ENCODE data around the gene IL1RAPL1. TPM values are rescaled to one million over a fixed set of nuclear protein-coding genes. Genes with fewer than 3 reads are reported as not detected.
"Not testable (repeated sequence)": the region's sequence is repeated elsewhere in the genome, so short reads cannot be mapped to it uniquely, and the experiment has no call there.

IL1RAPL1 gene
- total RNA-seq, 1 donor from 2014 or later = 4.0 TPM

DNA sequence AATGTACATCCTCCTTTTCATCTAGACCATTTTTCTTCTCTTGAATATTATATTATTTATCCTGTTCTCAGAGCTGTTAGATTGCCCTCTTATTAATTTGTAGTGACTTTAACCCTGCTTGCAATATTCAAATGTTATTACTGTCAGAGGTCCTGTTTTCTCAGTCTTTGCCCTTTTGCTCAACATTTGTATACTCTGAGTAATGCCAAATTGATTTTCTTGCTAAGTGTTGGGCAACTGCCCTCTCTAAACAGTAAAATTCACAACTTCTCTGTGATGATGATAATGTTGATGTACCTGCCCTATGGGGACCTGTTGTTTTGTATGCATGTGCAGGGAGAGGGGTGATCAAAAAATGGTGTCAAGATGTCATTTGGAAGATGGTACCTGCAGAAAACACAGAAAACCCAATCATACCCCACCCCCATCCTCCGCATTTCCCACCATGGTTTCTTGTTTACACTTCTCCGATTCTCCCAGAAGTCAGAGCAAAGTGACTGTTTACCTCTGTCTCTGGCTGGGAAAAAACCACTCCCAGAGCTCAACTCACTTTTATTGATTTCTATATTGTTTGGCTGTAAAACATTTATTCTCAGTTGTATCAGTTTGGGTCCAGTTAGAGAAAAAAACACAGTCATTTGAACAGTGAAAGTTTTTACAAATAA lies 694.0 kb downstream of the IL1RAPL1 start:
- DNase-seq (ENCODE audit: missing footprints) (no peak), ATAC-seq (no peak)
- intact Hi-C loops (cut with DNase I) = no loop called here

DNA sequence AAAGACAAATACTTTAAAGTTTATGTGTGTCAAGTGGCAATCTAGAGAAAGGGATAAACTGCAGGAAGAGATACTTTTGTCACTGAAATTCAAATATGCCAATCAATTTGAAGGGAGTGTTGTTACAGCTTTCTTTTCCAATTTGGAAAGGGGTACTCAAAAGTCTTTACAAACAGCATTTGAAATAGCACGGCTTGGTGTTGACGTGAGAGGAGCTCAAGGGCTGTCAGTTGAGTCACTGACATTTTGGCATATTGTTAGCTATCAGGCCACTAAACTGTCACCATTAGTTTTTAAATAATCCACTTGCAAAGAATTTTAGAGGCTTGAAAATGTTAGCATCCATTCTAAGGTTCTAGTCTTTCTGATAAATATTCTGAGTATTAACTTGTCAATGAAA lies 698.4 kb downstream of the IL1RAPL1 start:
- no peak for ATAC-seq
- intact Hi-C loops (cut with DNase I) = no loop called here

DNA sequence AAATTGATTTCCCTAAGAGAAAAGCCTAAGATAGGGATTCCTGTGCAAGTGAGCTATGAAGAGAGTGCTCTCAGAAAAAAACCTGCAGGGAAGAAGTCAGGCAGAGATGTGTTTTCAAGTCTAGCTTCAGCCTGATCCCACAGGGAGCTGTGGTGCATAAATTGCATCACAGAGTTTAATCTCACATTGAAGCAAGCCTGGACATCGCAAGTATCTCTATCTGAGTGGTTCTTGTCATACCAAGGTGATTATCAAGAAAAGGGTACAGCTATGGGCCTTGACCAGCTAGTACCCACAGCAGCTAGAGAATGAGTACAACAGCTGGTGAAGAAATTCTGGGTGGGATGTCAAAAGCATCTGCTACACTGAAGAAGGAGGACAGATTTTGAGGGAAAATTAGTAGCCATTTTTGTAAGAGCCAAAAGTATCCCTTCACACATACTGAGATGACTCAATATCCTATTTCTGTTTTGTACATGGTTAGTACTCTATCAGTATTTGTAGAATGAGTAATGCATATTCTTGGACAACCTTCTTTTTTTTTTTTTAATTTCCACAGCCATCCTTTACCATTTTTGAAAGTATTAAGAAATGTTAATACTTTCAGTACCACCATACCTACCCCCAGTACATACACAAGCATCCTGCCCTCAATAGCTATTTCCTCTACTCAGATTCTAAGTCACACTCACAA lies 708.9 kb downstream of the IL1RAPL1 start:
- intact Hi-C loops (cut with DNase I) = no loop called here
- ATAC-seq = no peak

More for the DNA sequence above, 698.4 kb downstream of the IL1RAPL1 start:
- no peak for DNase-seq (ENCODE audit: missing footprints)

GRCh38 chrX:29297171-29297800 lies 710.0 kb downstream of the IL1RAPL1 start:
- DNase-seq (ENCODE audit: missing footprints) (no peak), ATAC-seq (no peak)
- intact Hi-C loops (cut with DNase I) = no loop called here

More for the DNA sequence above, 708.9 kb downstream of the IL1RAPL1 start:
- DNase-seq (ENCODE audit: missing footprints) = no peak

- intact Hi-C loops (cut with DNase I) = no loop called here
- ATAC-seq (no peak), DNase-seq (ENCODE audit: missing footprints) (no peak)
Measured at GRCh38 chrX:29299684-29300083, 712.4 kb downstream of the IL1RAPL1 start.

- DNase-seq (ENCODE audit: missing footprints) (no peak), ATAC-seq (no peak)
- intact Hi-C loops (cut with DNase I) = no loop called here
Measured at GRCh38 chrX:29308726-29309125, 721.5 kb downstream of the IL1RAPL1 start.

DNA sequence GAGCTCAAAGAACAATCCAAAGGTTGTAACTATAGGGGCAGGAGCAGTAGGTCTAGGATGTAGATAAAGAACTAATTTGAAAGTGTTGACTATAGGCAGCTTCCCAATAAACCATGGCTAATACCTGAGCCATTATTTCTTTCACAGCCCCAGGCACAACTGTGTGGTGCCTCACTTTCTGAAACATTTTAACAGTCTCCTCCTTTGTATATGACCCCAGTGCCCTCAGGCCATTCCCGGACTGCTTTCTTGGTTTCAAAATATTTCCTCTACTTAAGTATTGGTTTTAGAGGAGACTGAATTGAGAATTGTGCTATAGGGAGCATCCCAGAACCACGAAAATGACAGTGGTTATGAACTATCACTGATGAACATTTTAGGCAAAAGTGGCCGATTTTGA lies 728.7 kb downstream of the IL1RAPL1 start:
- DNase-seq (ENCODE audit: missing footprints) (no peak), ATAC-seq (no peak)

DNA sequence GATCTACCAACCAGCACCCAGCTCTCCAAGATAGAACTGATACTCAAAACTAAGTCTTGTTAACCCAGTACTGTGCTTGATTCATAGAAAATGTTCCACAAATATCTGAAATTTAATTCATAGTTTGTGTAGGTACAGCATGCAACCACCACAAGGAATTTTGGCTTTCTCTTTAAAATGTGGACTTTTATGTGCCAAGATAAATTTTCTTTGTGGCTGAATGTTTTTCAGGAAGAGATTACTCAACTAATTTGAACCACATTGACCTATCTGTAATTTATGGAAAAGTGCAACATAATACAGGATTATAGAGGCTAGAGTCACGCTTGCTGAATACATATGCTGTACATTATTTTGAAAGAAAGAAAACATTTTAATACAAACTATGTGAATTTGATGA lies 730.8 kb downstream of the IL1RAPL1 start:
- ATAC-seq = no peak
- DNase-seq (ENCODE audit: missing footprints) = no peak
- intact Hi-C loops (cut with DNase I) = no loop called here

More for the DNA sequence above, 728.7 kb downstream of the IL1RAPL1 start:
- intact Hi-C loops (cut with DNase I) = no loop called here

DNA sequence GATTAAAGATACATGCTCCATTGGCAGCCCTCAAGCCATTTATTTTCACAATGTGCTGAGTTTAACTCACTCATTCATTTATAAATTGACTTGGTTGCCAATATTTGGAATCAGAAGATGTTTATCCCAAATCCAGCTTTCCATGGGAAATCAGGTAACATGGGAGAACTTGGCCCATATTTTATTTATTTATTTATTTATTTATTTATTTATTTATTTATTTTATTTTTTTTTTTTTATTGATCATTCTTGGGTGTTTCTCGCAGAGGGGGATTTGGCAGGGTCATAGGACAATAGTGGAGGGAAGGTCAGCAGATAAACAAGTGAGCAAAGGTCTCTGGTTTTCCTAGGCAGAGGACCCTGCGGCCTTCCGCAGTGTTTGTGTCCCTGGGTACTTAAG lies 745.2 kb downstream of the IL1RAPL1 start:
- ATAC-seq; intact Hi-C loops (cut with DNase I); DNase-seq (ENCODE audit: missing footprints): not testable (repeated sequence)

DNA sequence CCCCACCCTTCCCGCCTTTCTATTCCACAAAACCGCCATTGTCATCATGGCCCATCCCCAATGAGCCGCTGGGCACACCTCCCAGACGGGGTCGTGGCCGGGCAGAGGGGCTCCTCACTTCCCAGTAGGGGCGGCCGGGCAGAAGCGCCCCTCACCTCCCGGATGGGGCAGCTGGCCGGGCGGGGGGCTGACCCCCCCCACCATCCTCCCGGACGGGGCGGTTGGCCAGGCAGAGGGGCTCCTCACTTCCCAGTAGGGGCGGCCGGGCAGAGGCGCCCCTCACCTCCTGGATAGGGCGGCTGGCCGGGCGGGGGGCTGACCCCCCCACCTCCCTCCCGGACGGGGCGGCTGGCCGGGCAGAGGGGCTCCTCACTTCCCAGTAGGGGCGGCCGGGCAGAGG lies 745.8 kb downstream of the IL1RAPL1 start:
- DNase-seq (ENCODE audit: missing footprints); intact Hi-C loops (cut with DNase I); ATAC-seq: not testable (repeated sequence)

DNA sequence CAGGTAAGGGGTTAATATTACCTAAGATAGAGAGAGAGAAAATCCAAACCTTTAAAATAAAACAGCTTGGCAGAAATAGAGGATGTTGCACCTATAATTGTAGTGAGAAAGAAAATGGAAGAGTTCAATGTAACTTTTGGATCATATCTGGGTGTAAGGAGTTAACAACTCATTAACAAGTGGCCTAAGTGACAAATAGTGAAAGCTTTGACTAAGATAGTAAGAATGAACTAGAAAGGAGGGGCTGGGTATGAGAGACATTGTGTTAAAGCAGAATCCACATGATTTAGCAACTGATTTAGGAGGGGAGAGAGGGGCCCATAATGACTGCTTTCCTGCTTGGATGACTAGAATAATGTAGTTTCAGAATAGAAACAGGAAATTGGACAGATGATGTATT lies 761.0 kb downstream of the IL1RAPL1 start:
- intact Hi-C loops (cut with DNase I) = no loop called here
- ATAC-seq (no peak), DNase-seq (ENCODE audit: missing footprints) (no peak)

- intact Hi-C loops (cut with DNase I) = no loop called here
- ATAC-seq = no peak
- no peak for DNase-seq (ENCODE audit: missing footprints)
Measured at GRCh38 chrX:29359276-29359675, 772.0 kb downstream of the IL1RAPL1 start.

- ATAC-seq; intact Hi-C loops (cut with DNase I): not testable (repeated sequence)
Measured at GRCh38 chrX:29374765-29375164, 787.5 kb downstream of the IL1RAPL1 start.

DNA sequence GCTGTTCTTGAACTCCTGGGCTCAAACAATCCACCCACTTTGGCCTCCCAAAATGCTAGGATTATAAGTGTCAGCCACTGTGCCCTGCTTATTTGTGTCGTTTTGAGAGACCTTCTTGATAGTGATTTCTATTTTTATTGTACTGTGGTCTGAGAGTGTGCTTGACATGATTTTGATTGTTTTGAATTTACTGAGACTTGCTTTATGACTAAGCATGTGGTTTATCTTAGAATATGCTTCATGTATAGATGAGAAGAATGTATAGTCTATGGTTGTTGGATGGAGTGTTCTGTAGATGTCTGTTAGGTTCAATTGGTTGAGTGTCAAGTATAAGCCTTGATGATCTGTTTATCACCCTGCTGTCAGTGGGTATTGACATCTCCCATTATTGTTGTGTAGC lies 789.3 kb downstream of the IL1RAPL1 start:
- no peak for DNase-seq (ENCODE audit: missing footprints)
- intact Hi-C loops (cut with DNase I) = no loop called here
- ATAC-seq = no peak

More at GRCh38 chrX:29374765-29375164, 787.5 kb downstream of the IL1RAPL1 start:
- DNase-seq (ENCODE audit: missing footprints) = not testable (repeated sequence)

- ATAC-seq (no peak), DNase-seq (ENCODE audit: missing footprints) (no peak)
- intact Hi-C loops (cut with DNase I) = no loop called here
Measured at GRCh38 chrX:29382811-29383210, 795.6 kb downstream of the IL1RAPL1 start.

DNA sequence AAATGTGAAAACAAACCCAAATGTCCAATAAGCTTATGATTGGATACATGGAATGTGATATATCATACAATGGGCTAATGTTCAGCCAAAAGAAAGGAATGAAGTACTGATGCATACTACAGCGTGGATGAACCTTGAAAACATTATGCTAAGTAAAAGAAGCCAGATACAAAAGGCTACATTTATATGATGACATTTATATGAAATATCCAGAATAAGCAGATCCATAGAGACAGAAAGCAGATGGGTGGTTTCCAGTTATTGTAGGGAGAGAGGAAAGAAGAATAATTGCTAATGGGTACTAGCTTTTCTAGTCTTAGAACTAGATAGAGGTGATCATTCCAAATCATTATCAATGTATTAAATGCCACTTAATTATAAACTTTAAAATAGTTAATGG lies 801.3 kb downstream of the IL1RAPL1 start:
- intact Hi-C loops (cut with DNase I) = no loop called here
- DNase-seq (ENCODE audit: missing footprints) (no peak), ATAC-seq (no peak)

GRCh38 chrX:29397506-29397905 lies 810.3 kb downstream of the IL1RAPL1 start:
- ATAC-seq = no peak
- DNase-seq (ENCODE audit: missing footprints) = no peak
- intact Hi-C loops (cut with DNase I) = no loop called here

- no peak for ATAC-seq
- intact Hi-C loops (cut with DNase I) = no loop called here
- no peak for DNase-seq (ENCODE audit: missing footprints)
Measured at GRCh38 chrX:29407357-29407756, 820.1 kb downstream of the IL1RAPL1 start.

DNA sequence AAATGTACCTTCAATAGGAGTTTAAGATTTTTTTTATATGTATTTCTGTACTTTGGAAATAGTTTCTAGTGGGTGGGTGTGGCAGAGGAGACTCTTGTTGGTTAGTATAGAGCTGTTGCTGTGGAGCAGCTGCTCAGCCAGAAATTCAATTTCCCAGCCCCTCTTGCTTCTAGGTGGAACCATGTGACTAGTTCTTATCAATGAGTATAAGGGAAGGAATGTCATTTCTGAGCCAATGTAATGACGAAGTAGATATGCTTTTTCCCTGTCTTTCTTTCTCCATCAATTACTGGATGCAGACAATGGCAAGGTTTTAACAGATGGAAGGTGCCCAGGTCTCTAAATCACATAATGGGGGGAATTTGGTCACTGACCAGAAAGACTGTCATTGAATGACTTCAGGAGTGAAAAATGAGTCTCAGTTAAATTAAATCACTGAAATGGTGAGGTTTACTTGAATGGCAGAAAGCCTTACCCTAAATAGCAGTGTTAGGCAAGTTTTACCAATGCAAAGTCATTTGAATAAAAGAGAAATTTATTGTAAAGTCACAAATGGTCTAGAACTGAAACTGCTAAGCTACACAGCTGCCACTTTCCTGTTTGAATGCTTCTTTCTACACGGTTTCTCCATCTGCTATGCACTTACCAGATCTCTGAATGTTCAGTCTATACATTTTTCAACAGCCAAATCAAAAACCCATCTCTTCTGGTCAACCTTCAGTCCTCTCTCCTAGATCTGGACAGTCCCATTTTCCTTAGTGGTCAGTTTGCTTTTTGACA lies 832.7 kb downstream of the IL1RAPL1 start:
- ATAC-seq = no peak
- DNase-seq (ENCODE audit: missing footprints) = no peak
- intact Hi-C loops (cut with DNase I) = no loop called here
